HG03460 (cell line): ENCODE measurements around the gene RAC3.

Experiments used
- ATAC-seq: cut with Tn5 transposase; IDR thresholded peaks from one replicate; pipeline ENCODE4 v1.9.1; 2021; ENCODE audit not compliant: unreplicated experiment

The RAC3 gene

GRCh38 chr17:82022310-82022980 lies 9.0 kb upstream of the RAC3 start, which contains the start of gene CENPX:
Gene CENPX (minus strand): TSS chr17:82022878. CDS start chr17:82022861, 17 bp downstream.
- no peak for ATAC-seq

- peak; percentile 81 for ATAC-seq
Observed at GRCh38 chr17:82022981-82023446, 8.5 kb upstream of the RAC3 start, which contains the start of gene LRRC45. Gene LRRC45 (plus strand): TSS chr17:82023305. CDS start chr17:82023644, 339 bp downstream.

- peak; percentile 1 for ATAC-seq
Observed at GRCh38 chr17:82023447-82024241, 7.8 kb upstream of the RAC3 start.

- ATAC-seq = no peak
Observed at GRCh38 chr17:82024859-82025258, 6.6 kb upstream of the RAC3 start.

- no peak for ATAC-seq
Observed at GRCh38 chr17:82025401-82026107, 5.9 kb upstream of the RAC3 start.

- ATAC-seq = no peak
Observed at GRCh38 chr17:82028246-82028645, 3.2 kb upstream of the RAC3 start.

GRCh38 chr17:82028966-82029365 lies 2.5 kb upstream of the RAC3 start:
- ATAC-seq = no peak

- ATAC-seq = no peak
Observed at GRCh38 chr17:82029391-82029790, 2.1 kb upstream of the RAC3 start.

- ATAC-seq = no peak
Observed at GRCh38 chr17:82029990-82030469, 1.4 kb upstream of the RAC3 start.

- no peak for ATAC-seq
Observed at GRCh38 chr17:82030470-82031302, 792 bp upstream of the RAC3 start.

GRCh38 chr17:82031885-82032627 lies 578 bp downstream of the RAC3 start:
- no peak for ATAC-seq

GRCh38 chr17:82033359-82034085 lies 2.0 kb downstream of the RAC3 start:
- ATAC-seq = no peak

- no peak for ATAC-seq
Observed at GRCh38 chr17:82034371-82035011, 3.0 kb downstream of the RAC3 start.

GRCh38 chr17:82035488-82035887 lies 4.0 kb downstream of the RAC3 start:
- ATAC-seq = no peak

GRCh38 chr17:82035956-82036633 lies 4.6 kb downstream of the RAC3 start:
- ATAC-seq = no peak

- no peak for ATAC-seq
Observed at GRCh38 chr17:82036634-82037091, 5.2 kb downstream of the RAC3 start.

- peak; percentile 81 for ATAC-seq
Observed at GRCh38 chr17:82037092-82037888, 5.8 kb downstream of the RAC3 start, which contains the start of gene DCXR. Gene DCXR (minus strand): TSS chr17:82037697. CDS start chr17:82037682, 15 bp downstream.
